ENCODE results near the gene NOP14. TPM values are rescaled to one million over a fixed set of nuclear protein-coding genes. Genes with fewer than 3 reads are reported as not detected.
"Not testable (repeated sequence)": the region's sequence is repeated elsewhere in the genome, so short reads cannot be mapped to it uniquely, and the experiment has no call there.

Gene NOP14
- total RNA-seq, 2 donors from 2014 or later, result 14.4 to 22.9 TPM

DNA sequence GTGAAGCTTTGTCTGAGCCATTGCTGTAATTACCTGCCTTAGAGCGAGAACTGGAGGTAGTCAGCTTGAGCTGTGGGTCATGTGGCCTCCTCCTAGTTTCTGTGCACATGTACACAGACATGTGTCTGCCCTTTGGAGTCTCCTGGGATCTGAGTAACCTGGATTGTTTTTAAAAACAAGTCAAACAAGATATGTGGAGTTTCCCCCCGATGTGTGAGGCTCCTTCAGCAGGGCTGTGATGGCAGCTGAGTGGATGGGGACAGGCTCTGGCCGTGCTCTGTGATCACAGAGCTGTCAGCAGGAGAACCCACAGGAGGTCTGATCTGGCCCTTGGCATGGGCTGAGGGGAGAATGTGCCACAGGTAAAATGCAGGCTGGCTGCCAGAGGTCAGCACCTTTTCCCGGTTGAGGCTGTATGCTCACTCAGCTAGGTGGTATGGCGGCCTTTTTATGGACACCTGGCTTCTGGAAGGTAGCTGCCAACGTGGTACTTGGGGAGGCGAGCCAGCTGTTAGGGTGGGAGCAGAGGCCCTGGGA, 38.4 kb downstream of the NOP14 start:
- intact Hi-C loops (cut with DNase I), result no loop called here
- ATAC-seq, result no peak
- no peak for DNase-seq

DNA sequence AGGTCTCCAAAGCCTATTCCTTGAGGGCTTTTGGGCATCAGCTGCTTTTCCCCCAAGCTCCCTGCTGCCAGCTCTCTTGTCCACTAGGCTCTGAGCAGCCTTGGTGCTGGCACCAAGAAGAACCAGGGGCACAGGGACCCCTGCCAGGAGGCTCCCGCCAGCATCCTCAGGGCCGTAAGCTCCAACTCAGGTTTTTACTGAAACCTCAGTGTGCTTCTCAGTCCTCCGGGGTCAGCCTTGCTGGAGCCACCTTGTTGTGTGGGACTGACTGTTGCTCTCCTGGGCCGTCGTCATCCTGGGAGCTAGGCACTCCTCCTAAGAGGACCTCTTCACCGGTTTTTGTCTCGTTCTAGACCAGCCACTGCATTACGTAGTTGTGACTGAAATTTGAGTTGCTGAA, 38.9 kb downstream of the NOP14 start:
- intact Hi-C loops (cut with DNase I), result no loop called here
- no peak for ATAC-seq
- no peak for DNase-seq

DNA sequence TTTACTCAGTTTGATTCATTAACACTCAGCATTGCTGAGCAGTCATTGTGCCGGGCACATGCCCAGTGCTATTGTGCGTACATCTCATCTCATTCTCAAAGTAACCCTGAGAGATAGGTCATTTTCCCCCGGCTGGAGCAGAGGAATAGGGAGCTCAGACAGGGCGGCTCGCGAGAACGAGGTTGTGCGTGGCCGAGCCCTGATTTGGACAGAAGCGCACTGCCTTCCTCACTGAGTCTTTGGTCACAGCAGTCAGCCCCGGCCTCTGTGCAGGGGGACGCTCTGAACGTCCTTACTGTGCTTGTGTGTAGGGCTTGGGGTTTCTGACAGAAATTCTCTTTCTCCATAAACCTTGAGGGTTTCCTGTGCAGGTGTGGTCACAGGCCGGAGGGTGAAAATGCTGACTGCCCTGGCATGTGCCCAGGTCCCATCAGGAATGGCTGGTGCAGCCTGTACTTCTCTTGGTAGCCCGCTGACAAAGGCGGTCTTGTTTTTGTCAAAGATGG, 39.5 kb downstream of the NOP14 start:
- ATAC-seq (no peak), DNase-seq (no peak)
- intact Hi-C loops (cut with DNase I), result no loop called here

DNA sequence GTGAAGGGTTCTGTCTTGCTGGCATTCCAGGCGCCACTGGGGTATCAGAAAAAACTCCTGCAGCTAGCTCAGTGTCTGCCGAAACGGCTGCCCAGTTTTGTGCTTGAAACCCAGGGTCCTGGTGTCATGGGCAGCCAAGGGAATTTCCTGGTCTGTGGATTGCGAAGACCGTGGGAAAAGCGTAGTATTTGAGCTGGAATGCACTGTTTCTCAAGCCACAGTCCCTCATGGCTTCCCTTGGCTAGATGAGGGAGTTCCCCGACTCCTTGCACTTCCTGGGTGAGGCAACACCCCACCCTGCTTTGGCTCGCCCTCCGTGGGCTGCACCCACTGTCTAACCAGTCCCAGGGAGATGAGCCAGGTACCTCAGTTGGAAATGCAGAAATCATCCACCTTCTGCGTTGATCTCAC, 40.1 kb downstream of the NOP14 start:
- DNase-seq (no peak), ATAC-seq (no peak)
- intact Hi-C loops (cut with DNase I), result no loop called here

DNA sequence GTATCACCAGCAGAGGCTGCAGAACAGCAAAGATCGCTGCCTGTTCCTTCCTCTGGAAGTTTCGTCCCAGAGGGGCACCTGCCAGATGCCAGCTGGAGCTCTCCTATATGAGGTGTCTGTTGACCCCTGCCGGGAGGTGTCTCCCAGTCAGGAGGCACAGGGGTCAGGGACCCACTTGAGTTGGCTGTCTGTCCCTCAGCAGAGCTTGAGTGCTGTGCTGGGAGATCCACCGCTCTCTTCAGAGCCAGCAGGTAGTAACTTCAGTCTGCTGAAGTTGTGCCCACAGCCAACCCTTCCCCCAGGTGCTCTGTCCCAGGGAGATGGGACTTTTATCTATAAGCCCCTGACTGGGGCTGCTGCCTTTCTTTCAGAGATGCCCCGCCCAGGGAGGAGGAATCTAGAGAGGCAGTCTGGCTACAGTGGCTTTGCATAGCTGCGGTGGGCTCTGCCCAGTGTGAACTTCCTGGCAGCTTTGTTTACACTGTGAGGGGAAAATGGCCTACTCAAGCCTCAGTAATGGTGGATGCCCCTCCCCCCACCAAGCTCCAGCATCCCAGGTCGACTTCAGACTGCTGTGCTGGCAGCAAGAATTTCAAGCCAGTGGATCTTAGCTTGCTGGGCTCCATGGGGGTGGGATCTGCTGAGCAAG, 40.6 kb downstream of the NOP14 start:
- ATAC-seq; DNase-seq; intact Hi-C loops (cut with DNase I): not testable (repeated sequence)

DNA sequence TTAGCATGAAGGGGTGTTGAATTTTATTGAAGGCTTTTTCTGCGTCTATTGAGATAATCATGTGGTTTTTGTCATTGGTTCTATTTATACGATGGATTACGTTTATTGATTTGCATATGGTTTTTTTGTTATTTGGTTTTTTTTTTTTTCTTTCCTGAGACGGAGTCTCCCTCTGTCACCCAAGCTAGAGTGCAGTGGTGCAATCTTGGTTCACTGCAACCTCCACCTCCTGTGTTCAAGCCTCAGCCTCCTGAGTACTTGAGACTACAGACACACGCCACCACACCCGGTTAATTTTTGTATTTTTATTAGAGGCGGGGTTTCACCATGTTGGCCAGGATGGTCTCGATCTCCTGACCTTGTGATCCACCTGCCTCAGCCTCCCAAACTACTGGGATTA, 44.5 kb downstream of the NOP14 start:
- intact Hi-C loops (cut with DNase I); DNase-seq; ATAC-seq: not testable (repeated sequence)

DNA sequence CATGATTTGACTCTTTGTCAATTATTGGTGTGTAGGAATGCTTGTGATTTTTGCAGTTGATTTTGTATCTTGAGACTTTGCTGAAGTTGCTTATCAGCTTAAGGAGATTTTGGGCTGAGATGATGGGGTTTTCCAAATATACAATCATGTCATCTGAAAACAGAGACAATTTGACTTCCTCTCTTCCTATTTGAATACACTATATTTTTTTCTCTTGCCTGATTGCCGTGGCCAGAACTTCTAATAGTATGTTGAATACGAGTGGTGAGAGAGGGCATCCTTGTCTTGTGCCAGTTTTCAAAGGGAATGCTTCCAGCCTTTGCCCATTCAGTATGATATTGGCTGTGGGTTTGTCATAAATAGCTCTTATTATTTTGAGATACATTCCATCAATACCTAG, 44.9 kb downstream of the NOP14 start:
- intact Hi-C loops (cut with DNase I); DNase-seq; ATAC-seq: not testable (repeated sequence)

DNA sequence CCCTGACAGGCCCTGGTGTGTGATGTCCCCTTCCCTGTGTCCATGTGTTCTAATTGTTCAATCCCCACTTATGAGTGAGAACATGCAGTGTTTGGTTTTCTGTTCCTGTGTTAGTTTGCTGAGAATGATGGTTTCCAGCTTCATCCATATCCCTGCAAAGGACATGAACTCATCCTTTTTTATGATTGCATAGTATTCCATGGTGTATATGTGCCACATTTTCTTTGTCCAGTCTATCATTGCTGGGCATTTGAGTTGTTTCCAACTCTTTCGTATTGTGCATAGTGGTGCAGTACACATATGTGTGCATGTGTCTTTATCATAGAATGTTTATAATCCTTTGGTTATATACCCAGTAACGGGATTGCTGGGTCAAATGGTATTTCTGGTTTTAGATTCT, 46.5 kb downstream of the NOP14 start:
- ATAC-seq; intact Hi-C loops (cut with DNase I); DNase-seq: not testable (repeated sequence)

DNA sequence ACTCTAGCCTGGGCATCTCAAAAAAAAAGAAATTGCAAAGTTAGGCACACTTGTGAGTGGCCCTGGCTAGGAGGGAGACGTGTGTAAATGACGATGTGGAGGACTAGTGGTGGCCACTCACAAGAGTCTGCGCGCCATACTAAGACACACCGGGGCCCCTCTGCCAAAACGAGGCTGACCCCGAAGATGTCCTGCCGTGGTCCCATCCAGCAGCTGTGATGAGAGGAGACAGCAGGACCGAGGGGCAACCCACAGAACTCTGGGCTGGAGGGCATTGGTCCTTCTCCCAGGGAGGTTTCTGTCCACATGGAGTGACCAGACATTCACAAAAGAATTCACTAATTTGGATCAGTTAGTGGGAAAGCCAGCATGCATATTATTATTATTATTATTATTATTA, 47.4 kb downstream of the NOP14 start:
- ATAC-seq (no peak), DNase-seq (no peak)
- intact Hi-C loops (cut with DNase I), result no loop called here

DNA sequence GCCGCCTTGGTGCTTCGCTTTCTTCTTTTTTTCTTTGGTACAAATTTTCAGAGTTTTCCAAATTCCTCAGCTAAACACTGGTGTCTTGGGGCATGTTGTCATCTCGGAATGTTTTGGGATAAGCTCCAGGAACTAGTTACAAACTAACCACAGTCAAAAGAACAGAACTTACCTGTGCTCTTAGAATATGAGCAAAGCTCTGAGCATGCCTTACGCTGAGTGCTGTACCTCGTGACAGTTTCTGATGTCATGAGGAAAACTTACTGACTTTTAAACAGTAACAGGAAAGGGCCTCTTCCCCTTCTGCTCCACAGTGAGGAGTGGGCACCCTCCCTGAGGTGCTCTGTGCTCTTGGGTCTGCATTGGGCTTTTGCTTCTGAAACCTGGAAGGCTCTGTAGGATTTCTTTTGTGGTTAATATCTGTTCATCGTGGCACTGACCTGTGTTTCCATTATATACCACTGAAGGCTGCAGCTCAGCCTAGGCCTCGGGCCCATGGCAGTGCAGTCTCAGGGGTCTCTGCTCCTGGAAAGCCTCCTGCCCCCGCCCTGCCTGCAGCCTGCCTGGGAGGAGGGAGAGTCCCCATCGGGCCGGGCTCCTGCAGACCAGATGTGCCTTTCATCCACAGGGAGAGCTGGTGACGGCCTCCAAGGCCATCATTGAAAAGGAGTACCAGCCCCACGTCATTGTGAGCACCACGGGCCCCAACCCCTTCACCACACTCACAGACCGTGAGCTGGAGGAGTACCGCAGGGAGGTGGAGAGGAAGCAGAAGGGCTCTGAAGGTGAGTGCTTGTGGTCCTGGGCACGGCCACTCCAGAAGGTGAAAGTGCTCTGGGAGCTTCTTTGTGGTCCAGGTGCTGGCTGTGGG, 48.7 kb downstream of the NOP14 start:
- intact Hi-C loops (cut with DNase I), result no loop called here
- no peak for DNase-seq
- ATAC-seq, result no peak

DNA sequence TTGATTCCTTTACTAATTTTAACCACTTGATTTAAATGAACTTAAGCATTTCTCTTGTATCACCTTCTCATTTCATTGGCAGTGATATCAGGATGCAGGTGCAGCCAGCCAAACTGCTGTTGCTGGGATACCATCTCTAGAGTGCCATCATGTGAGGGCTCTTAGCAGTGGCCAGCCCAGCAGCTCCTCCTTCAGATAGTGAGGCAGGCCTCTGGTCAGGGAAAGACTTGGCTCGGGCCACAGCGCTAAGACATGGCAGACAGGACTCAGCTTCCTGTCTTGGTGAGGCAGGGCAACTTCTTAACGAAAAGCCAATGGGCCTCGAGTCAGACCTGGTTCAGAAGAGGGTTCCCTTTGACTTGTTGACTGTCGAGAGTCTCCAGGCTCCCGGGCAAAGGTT, 50.0 kb downstream of the NOP14 start:
- intact Hi-C loops (cut with DNase I), result no loop called here
- DNase-seq (no peak), ATAC-seq (peak; percentile 71 to 85)

DNA sequence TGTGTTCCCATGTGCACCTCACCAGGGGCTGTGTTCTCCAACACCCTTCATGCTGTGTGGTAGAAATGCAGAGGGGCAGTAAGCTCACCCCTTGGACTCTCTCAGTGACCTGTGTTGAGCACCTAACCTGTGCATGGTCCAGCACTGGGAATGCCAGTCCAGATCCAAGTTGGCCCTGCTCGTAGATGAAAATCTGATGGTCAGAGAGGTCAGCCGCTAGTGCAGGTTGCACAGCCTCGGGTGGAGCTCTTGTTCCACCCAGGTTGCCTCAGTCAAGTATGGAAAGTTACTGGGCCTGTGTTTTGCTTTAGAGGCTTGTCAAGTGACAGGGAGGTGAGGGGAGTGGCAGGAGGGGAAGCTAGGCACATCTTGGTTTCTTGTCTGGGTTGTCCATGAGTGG, 51.3 kb downstream of the NOP14 start:
- ATAC-seq (no peak), DNase-seq (no peak)
- intact Hi-C loops (cut with DNase I), result no loop called here

DNA sequence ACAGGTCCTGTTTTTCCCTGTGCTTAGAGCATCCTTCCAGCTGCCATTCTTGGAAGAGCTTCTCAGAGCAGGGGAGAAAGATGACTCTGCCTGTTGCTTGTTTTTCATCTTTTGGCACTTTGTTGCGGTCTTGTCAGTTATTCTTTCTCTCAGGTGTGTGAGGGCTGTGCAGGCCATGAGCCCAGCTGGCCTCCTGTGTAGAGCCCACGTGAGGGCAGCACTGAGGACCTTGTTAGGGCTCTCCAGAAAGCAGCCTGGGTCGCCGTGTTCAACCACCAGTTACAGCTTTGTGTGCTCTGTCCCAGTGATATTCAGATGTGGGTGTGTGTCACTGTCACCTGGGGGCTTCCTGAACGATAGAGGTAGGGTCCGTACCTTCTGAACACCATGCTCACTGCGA, 52.8 kb downstream of the NOP14 start:
- intact Hi-C loops (cut with DNase I), result no loop called here
- DNase-seq (no peak), ATAC-seq (no peak)

DNA sequence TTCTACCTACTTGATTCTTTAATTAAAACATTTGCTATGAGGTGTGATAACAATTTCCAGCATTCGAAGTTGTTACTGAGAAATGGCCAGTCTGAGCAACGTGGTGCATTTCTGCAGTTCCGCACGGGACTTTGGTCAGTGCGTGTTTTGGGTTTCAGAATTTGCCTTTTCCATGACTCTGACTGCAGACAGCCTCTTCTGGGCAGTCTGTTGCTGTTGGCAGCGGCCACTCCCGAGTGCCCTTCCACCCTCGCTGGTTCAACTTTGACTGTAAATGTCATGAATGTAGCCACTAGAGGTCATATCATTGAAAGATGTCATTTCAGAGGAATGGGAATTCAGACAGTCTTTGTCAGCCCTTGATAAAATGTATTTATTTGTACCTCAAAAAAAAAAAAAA, 53.6 kb downstream of the NOP14 start:
- intact Hi-C loops (cut with DNase I), result loop anchor here in 1 of 2 donors (10.0 kb wide), 1 partner anchor 145 kb away; no protein-coding TSS in a partner anchor
- no peak for DNase-seq
- ATAC-seq, result no peak

DNA sequence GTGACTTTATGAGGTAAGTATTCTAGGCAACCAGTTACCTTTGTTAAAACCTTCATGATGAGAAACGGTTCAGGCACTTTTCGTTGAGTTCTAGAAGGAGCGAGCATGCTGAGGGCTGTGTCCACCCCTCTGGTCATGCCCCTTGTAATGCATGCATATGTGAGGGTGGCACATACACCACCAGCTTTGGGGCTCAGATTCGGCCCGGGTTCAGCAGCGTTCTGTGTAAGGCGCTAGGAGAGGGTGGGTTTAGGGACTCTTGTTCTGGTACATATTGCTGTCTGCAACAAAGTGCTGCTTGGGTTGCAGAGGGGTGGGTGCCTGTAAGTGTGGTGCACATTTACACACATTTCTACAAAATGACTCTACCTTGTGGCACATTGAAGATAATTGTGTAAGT, 54.5 kb downstream of the NOP14 start:
- no peak for ATAC-seq
- no peak for DNase-seq
- intact Hi-C loops (cut with DNase I), result loop anchor here in 1 of 2 donors (10.0 kb wide), 1 partner anchor 144 kb away; no protein-coding TSS in a partner anchor

DNA sequence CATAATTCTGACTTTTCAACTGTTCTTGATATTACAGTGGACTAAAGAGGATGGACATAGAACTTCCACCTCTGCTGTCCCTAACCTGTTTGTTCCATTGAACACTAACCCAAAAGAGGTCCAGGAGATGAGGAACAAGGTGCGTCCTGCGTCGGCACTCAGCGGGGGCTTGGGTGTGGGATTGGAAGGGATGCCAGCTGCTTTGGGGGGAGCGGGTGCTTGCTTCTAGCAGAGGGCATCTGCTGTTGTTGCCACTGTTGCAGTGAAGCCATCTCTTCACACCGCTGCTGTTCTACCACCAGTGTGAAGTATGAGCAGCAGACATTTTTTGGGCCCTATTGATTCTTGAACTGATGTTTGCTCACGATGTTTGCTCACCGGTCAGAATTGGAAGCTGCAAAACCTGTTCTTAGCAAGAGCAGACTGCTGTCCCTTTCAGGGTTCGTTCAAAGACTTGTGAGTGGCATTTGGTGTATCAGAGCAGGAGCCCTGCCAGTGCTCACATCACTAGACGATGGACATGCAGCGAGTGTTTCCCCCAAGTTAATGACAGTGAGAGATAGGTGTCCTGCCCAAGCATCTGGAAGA, 55.4 kb downstream of the NOP14 start:
- intact Hi-C loops (cut with DNase I), result loop anchor here in 1 of 2 donors (10.0 kb wide), 1 partner anchor 143 kb away; no protein-coding TSS in a partner anchor
- ATAC-seq, result no peak
- DNase-seq, result no peak

DNA sequence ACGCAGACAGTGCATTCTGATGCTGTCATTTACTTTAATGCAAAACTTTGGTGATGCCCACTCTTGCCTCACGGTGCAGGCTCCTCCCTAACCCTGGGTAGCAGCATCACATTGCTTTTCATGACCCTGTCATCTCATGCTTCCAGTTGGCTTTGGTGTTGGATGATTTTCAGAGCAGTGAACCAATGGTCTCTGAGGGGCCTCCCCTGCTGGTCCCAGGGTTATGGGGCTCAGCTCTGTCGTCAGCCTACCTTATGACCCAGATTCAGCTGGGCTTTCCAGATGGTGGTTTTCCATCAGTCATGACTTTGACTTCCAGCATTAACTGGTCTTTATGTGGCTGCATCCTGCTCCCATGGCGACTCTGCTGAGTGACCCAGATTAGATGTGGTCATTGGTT, 56.0 kb downstream of the NOP14 start:
- ATAC-seq (no peak), DNase-seq (no peak)
- intact Hi-C loops (cut with DNase I), result loop anchor here in 1 of 2 donors (10.0 kb wide), 1 partner anchor 142 kb away; no protein-coding TSS in a partner anchor

DNA sequence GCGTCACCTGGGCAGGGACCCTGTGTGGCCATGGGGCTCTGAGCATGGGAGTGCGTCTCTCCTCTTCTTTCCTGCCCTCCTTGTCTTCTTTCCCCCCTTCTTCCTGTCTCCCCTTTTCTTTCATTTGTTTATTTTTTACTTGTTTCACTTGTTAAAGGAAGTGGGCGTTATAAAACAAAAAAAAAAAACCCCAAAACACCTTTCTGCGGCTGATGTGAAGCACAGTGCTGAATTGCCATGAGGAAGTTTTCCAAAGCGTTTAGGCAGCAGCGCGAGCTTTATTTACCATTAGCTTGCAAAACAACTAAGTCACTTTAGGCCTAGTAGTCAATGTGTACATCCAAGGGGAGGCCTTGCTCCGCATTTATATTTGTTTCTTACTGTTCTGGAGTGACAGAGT, 57.0 kb downstream of the NOP14 start:
- DNase-seq, result no peak
- ATAC-seq, result no peak
- intact Hi-C loops (cut with DNase I), result loop anchor here in 1 of 2 donors (10.0 kb wide), 1 partner anchor 141 kb away; no protein-coding TSS in a partner anchor

DNA sequence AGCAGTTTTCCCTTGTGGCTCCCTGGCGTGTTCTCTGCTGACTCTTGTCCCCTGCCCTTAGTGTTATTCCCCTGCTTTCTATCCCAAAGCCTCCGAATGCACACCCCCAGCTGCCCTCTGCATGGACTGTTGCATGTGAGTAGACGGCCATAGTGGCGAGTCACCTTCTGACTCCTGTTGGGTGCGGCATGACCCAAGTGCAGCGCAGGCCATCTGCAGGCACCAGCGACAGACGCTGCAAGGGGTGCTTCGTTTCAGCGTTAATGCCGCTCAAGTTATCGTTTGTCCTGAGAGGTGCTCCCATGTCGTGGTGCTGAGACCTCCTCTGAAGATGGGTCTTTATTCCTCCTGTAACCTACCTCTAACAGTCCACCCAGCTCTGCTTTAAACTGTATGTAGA, 57.7 kb downstream of the NOP14 start:
- no peak for DNase-seq
- intact Hi-C loops (cut with DNase I), result loop anchor here in 1 of 2 donors (10.0 kb wide), 1 partner anchor 141 kb away; no protein-coding TSS in a partner anchor
- ATAC-seq, result no peak
